GM12875 (cell line): ENCODE measurements around the gene MYO5A.
"Not testable (repeated sequence)": the region's sequence is repeated elsewhere in the genome, so short reads cannot be mapped to it uniquely, and the experiment has no call there.

ENCODE experiments used
- H3K4me3 ChIP-seq: one replicate; pipeline ENCODE4 v1.5.1; 2011; ENCODE audit warnings: low read depth, low read length, control low read depth
- CTCF ChIP-seq: IDR thresholded peaks from 2 replicates; pipeline ENCODE4 v1.5.1; 2011; ENCODE audit warnings: low read depth, mild to moderate bottlenecking, control low read depth, inconsistent platforms, low read length, moderate library complexity, borderline replicate concordance; ENCODE audit not compliant: insufficient read depth

The MYO5A gene

DNA sequence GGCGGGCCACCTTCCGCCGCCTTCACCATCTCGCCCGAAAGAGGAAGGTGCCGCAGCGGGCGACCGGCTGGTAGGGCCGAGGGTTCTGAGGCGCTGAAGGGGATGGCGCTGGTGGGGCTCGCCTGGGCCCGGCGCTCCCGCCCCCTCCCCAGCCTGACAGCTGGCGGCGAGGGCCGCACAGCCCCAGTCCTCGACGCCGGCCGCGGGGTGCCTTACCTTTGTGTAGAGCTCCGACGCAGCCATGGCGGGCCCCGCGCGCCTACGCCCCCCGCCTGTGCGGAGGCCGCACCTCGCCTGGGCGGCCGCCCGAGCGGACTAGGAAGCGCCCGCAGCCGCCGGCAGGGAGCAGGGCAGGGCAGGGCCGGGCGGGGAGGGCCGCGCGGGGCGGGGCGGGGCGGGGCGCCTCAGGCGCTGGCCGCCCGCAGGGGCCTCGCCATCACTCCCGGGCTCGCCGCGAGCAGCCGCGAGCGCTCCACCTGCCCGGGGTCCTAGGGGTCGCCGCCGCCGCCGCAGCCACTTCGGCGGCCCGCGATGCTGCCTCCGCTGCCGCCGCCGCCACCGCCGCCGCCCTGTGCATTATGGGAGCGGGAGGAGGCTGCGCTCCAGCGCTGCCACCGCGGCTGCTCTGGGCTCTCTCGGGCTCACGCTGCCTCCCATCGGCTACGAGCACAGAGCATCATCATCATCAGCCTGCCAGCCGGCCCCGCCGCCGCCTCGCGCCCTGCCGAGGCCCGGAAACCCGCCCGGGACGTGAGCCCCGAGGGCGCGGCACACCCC is at the start of gene MYO5A:
TSS of gene MYO5A (minus strand) at position 317 of the 777 bp plus-strand sequence. CDS start at position 243, 74 bp downstream.
- H3K4me3 ChIP-seq, result peak within 1 kb of the TSS; percentile 68

GRCh38 chr15:52576692-52577091 is 48.0 kb upstream of the MYO5A start:
- TF ChIP-seq CTCF, result no peak

More for the DNA sequence above, at the start of gene MYO5A:
- TF ChIP-seq CTCF, result peak; percentile 23; the same call in 1 of the 2 replicates

GRCh38 chr15:52575573-52575972 is 46.9 kb upstream of the MYO5A start:
- not testable (repeated sequence) for H3K4me3 ChIP-seq

More at GRCh38 chr15:52576692-52577091, 48.0 kb upstream of the MYO5A start:
- H3K4me3 ChIP-seq, result no peak overlapping the region

DNA sequence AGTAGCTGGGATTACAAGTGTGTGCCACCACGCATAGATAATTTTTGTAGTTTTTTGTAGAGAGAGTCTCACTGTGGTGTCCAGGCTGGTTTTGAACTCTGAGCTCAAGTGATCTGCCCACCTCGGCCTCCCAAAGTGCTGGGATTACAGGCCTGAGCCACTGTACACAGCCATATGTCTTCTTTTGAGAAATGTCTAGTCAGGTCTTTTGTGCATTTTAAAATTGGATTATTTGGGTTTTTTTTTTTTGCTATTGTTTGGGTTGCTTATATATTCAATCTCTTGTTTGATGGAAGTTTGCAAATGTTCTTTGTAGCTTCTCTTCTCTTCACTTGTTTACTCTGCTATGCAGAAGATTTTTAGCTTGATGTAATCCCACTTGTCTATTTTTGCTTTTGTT is 46.4 kb upstream of the MYO5A start:
- no peak for TF ChIP-seq CTCF

GRCh38 chr15:52574623-52575022 is 45.9 kb upstream of the MYO5A start:
- not testable (repeated sequence) for H3K4me3 ChIP-seq

More for the DNA sequence above, 46.4 kb upstream of the MYO5A start:
- no peak overlapping the region for H3K4me3 ChIP-seq

- no peak for TF ChIP-seq CTCF
Measured at GRCh38 chr15:52568601-52569585, 40.2 kb upstream of the MYO5A start, which contains the start of gene ARPP19. ARPP19 (minus strand) TSS chr15:52569030; CDS start chr15:52568892, 138 bp downstream.

GRCh38 chr15:52567871-52568600 is 39.4 kb upstream of the MYO5A start:
- no peak for TF ChIP-seq CTCF
- H3K4me3 ChIP-seq, result peak overlapping the region; percentile 78

More at GRCh38 chr15:52568601-52569585, 40.2 kb upstream of the MYO5A start, which contains the start of gene ARPP19:
- peak within 1 kb of the TSS; percentile 78 for H3K4me3 ChIP-seq
